GM19438 (cell line): ENCODE data around the gene ITPRID1.

ENCODE experiments used
- ATAC-seq: cut with Tn5 transposase; IDR thresholded peaks from one replicate; pipeline ENCODE4 v1.9.1; 2021; ENCODE audit warnings: low read depth; ENCODE audit not compliant: unreplicated experiment

Gene ITPRID1

DNA sequence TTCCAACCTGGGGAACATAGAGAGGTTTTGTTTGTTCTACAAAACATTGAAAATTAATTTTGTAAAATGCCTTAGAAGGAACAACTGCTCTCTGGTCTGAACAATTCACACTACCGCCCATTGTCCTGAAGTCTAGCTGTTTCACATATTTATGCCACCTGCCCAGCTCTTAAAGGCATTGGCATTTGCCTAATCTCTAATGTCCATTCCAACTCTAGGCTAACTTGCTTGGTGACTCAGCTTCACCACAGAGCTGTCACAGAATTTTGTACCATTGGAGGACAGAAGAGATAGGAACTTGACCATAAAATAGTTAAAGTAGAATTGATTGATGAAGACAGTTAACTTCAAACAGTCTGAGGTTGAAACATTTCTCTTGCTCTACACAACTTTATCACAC lies 119.6 kb downstream of the ITPRID1 start:
- ATAC-seq = no peak

DNA sequence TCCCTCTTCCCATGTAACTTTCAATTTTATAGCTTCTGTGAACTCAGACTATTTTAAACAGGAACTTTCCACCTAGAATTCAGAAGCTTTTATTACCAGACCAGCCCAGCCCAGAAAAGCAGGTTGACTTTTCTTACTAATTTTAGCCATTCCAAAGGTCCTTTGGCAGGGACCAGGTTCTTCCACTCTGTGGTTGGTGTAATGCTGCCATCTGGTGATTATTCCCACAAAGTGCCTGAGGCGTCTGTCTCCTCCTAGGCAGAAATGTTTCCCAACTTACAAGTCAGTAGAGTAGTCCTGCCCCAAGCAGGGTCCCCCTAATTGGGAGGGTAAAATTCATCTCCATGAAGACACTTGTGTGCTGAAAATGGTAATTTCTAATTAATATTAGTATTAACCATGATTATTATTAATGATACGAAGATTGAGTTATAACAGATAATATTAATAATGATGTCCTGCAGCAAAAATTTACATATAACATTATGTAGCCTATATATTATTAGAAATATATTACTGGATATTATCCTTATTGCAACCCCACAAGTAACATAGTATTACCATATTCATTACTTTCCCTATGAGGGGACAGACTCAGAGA lies 120.1 kb downstream of the ITPRID1 start:
- no peak for ATAC-seq

DNA sequence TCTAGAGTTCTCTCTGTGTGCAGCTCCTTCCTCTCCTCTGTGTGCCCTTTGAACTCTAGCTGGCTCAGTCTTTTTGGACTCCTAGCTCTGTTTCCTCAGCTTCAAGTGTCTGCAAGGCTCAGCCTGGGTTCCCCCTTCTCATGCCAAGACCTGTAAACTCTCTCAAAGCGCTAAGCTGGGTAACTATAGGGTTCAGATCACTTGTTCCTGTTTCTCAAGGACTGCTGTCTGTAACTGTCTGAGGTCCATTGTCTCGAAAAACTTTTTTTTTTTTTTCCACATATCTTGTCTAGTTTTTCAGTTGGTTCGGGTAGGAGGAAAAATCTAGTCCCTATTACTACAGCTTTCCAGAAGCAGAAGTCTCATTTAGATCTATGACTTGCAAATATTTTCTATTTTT lies 126.5 kb downstream of the ITPRID1 start:
- ATAC-seq = no peak

DNA sequence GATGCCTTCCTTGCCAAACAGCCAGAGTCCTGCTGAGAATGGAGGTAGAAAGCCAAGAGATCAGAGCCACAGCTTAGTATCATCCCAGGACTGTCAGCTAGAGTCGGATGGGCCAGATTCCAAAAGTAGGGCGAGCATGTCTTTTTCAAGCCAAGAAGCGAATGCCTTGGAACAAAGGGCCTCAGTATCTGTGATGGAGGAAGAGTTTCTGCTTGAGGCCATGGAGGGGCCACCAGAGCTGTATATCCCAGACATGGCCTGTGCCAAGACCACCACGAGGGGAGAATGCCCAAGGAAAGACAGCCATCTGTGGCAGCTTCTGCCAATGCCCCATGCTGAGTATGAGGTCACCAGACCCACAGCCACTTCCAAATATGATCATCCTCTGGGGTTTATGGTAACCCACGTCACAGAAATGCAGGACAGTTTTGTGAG lies 128.8 kb downstream of the ITPRID1 start:
- no peak for ATAC-seq

DNA sequence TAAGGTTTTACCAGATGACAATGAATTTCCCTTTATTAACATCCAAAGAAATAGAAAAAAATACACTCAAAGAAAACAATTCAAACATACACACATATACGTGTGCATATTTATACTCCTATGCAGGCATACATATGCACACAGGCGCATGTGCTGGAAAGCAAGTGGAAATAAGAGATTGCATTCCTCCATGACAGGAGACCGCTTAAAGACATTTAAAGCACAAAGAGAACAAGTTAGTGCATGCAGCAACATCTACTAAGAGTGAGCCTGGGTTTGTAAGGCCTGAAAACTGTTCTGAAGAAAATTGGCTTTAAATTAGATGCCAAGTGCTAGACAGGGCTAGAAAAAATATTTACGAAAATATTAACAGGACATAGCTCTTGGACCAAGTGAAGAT lies 133.1 kb downstream of the ITPRID1 start:
- no peak for ATAC-seq

DNA sequence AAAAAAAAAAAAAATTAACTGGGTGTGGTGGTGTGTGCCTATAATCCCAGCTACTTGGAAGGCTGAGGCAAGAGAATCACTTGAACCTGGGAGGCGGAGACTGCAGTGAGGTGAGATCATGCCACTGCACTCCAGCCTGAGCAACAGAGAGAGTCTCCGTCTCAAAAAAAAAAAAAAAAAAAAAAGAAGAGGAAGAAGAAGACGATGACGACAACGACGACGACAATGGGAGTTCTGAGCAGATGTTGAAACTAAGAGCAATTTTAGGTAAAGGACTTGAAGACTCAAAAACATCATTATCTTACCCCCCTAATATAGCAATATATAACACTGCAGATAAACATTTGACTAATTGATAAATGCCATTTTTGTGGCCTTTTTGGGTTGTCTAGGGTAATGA lies 133.6 kb downstream of the ITPRID1 start:
- no peak for ATAC-seq

DNA sequence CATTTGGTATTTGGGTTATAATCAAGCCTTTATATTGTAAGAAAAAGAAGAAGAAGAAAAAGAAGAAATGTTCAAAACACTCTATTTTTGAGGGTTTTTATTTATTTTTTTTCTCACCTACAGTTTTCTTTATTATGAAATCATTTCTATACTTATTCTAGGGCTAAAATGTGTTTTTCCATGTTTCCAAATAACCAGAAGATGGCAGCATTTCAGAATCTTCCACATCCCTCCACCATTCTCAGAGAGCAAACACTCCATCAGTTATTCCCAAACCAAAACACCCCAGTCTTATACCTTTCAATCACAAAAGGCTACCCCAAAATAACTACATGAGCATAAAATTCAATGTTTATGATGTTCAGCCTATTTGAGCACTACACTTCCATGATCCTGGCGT lies 134.4 kb downstream of the ITPRID1 start:
- no peak for ATAC-seq

DNA sequence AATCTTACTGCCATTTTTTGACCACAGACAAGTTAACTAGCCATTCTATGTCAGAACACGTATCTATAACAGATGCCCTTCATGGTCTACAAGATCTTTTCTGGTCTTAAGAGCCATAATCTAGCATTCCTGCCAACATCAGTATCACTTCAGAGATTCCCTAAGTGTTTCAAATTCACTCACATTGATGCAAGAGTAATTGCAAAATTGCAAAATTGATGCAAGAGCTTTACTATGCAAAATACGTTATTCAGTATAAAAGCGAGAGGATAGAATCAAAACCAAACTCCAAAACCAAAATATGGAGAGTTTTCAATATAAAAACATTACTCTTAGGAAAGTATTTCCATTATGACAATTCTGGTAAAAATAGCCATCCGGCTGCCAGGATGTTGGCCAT lies 135.0 kb downstream of the ITPRID1 start:
- ATAC-seq = no peak

DNA sequence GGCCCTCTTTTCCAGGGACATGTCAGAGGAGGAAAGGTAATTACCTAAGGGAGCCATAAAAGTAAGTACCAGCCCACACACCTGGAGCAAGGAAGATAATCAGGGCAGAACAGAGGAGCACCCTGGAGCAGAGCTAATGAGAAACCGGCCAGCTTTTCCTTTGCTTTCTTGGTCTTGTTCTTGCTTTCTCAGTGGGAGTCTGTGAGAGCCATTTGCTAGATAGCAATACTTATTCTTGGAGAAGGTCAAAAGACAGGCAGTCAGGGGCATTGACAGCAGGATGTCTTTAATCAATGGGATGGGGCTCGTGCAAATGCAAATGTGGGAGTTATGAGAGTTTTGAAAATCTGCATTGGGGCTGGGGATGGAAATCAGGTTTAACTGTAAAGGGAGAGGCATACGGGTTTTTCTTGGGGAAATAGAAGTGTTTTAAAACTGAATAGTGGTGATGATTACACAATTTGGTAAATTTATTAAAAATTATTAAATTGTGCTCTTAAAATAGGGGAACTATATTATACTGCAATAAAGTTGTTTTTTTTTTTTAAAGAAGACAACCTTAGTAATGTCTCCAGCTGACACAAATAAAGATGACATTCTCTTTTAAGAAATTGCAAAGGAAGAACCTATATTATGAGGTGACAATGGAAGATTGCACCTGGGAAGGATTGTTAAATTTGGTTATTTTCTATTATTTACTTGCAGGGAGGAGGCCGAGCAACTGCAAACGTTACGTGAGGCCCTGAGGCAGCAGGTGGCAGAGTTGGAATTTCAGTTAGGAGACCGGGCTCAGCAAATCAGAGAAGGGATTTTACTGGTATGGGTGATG lies 137.6 kb downstream of the ITPRID1 start:
- no peak for ATAC-seq

DNA sequence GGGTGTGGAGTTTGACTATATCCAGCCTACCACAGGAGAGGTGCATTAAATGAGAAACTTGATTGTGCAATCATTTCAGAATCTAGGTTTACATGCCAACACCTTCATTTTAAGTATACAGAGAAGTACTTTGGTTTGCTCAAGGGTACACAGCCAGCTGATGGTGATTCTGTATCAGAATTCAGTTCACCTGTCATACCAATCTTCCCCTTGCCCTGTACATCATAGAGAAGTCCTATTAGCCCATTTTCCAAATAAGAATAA lies 138.1 kb downstream of the ITPRID1 start:
- ATAC-seq = no peak

DNA sequence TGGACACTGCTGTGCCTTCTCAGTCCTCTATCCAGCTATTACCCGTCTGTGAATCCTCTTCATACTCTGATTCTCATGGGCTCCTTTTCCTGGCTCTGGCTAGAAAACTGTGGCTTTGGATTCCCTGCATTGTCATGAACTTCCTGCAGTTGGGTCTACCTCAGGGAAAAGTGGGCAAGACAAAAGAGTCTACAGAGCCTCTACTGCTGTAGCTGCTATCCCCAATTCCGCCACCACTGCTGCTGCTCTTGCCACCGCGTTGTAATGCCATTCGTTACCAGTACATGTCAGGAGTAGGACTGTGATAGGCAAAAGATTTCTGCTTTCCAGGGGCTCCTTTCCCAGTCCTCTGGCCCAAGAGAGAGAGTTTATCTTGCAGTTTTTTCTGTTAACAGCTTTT lies 149.2 kb downstream of the ITPRID1 start:
- no peak for ATAC-seq

DNA sequence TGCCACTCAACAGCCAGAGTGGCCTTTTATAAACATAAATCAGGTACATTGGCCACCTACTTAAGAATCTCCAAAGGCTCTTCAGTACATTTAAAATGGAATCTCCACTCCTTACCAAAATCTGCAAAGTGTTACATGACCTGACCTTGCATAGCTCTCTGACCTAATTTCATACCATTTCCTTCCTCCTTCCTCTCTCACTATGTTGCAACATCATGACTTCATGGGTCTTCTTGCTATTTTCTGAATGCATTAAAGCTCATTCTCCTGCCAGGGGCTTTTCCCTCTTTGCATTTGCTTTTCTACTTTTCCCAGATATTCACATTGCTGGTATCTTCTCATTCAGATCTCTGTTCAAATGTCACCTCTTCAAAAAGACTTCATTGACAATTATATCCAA lies 151.0 kb downstream of the ITPRID1 start:
- no peak for ATAC-seq

DNA sequence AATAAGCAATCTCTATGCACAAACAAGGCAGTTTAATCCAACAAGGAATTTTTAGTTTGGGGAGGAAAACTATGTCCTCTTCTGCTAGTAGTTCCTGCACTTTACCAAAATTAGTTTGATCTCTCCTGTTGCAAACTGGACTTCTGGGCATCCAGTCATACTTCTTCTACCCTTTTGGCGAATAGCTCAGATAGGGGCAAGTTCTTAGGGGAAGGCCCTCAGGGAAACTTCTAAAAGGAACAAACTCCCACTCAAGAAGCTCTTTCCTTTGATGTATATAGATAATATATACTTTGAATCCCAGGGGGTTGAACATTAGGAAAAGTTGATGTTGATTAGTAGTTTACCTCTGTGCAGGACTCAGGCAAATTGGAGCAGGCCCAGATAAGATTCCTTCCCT lies 151.7 kb downstream of the ITPRID1 start:
- no peak for ATAC-seq

DNA sequence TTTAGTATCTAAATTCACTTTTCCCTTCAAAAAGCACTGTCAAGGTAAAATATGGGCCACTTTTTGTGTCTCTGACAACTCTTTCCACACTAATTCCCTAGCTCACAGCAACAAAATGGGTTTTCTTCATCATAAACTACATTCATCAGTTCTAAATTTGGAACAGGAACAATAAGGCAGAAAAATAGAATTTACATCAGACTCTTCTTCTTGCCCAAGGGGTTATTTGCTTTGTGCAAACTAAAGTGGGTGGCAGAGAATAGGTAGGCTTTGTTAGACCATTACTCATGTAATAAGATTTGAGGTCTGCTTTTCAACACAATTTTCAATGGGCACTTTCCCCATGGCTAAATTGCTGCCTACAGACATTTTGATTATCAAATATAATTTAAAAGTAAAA lies 155.6 kb downstream of the ITPRID1 start:
- no peak for ATAC-seq

DNA sequence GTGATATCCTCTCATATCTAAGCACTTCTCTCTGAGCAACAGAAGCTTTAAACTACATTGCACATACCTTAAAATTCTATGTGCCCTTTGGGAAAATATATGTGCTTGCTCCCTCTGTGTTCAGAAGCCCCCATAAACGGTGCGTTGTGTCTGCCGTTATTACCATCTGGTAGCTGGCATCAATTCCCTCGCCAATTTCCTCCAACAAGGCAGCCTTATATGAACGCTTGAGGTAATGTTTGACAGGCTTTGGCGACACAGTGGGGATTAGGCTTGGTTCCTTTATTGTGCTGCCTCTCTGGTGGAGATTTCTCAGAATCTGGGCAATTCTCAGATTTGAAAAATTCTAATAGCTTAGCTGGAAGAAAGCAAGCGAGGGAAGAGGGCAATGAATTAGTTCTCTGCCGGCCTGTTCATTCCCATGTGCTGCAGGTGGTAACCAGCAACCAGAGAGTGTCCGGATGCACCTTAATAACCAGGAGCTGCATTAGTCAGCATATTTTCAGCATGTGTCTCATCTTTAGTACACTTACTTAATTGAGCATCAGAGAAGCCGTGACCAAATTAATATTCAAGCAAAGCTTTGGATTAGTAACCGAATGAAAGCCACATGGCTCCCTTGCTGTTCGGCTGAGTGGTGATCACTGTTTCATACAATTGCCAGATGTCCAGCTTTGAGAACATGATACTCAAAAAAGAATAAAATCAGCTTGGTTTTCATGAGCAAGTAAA lies 165.8 kb downstream of the ITPRID1 start:
- ATAC-seq = no peak

DNA sequence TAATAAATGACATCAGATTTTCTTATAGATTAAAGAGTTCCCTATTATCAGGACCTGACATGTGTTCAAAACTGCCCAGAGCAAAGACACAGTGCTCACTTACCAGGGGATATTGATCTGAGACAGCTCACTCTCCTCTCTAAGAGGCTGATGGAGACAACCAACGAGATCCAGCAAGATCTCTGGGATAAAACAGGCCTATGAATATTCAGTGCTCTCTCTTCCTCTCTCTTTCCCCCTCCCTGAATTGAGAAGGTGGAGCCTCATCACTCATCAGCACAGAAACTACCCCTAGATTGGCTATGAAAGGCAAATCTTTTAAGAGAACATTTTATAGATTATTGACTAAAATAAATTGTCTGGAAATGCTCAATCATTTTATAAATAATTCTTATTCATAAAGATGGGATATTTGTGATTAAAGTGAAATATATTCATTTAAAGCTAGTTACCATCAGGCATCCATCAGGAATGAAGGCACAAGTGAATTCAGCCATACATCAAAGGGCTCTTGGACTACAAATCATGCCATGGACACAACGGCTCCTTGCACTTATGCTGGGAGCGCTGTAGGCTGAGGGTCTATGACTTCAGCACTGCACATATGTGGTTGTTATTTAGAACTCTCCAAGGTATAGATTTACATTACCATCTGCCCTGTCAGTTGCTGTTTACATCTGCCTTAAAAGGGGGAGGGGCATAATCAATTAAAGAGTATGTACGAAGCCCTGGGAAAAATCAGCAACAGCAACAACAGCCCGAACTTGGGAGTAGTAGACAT lies 169.7 kb downstream of the ITPRID1 start:
- ATAC-seq = no peak

DNA sequence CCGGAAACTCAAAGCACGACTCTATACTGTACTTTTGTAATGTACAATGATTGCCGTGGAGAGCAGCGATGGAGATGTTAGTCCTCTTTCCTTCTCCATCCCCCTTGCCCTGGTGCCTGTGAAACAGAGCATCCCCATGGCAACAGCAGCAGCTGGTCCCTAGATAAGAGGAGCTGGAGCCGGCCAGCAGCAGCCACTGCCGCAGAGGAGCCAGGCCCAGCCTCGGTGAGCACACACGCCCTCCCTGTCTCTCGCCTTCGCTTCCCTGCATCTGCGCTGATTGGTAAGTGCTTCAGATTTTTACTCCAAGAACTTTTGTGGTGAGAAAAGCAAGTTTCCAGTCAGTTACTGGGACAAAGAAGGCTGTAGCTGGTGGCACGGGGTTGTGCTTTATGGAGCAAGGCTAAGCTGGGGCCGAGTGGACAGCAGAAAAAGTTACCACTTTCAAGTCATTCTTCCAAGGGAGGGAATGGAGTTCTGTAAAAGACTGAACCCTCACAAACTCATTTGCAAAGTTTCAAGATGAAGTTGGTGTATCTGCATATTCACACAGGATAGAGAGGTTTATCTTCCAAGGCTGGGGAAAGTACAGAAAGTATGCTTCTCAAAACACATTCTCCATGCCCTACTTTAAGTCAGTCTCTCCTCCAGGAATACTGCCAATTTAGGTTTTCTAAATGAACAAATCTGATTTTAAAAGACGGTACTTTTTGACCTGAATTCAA lies 173.3 kb downstream of the ITPRID1 start, which contains the start of gene PPP1R17:
Gene PPP1R17, plus strand, starts transcription at position 192 of the 725 bp plus-strand sequence. CDS start 5,227 bp downstream, outside the sequence.
- ATAC-seq = no peak

DNA sequence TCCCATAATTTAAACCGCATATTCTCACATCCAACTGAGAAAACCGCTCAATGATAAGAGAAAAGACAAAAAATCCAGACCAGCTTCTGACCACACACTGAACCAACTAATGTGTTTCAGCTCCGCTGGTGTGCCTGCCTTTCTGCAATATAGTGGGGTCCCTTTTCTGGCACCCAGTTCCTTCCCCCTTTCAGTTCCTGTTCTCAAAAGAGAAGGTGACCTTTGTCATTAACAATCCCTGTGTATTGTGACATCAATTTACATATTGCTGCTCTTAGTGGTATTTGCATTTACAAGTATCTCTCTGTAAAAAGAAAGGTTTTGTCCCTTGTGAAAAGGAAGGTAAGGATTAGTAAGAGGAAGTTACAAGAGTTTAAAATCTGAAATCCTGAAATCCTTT lies 174.5 kb downstream of the ITPRID1 start:
- ATAC-seq = peak; percentile 99

DNA sequence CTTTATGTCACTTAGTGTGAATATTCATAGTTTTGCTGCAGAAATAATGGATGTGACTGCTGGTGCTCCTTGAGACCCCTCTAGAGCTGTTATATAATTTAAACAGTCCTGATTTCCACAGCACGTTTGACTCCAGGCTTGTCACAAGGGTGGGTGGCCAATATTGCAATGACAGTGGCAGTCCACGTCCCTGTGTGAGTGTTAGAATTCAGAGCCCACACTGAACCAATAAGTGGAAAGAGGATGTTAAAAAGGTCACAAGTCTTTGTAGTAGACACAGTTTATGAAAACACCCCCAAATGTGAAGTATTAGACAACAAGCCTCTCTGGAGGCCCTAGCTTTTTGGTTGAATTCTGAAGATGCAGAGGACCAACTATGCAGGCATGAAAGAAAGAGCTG lies 175.1 kb downstream of the ITPRID1 start:
- no peak for ATAC-seq

DNA sequence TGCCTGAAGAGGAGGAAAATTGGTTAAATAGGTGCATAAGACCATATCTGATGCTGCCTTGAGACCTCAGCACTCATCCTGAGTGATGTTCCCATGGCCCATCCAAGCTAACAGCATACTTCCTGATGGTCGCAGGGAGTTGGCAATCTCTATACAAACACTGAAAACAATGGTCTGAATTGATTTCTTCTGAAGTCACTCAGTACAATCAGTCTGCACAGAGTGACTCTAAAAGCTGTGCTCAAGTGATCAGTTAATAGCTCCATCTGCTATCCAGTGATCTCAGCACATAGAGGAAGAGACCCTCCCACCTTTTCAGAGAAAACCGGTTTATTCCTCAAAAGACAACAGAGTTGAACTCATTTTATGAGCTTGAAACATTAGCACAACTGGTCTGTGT lies 177.0 kb downstream of the ITPRID1 start:
- ATAC-seq = no peak
